Activated naive CD8-positive, alpha-beta T cell (primary cell): ENCODE results near the gene NEURL1B.
A peak's percentile ranks its signal among the peaks of the same experiment; 100 is the strongest.
"Not testable (repeated sequence)": the region's sequence is repeated elsewhere in the genome, so short reads cannot be mapped to it uniquely, and the experiment has no call there.

Source experiments
- H3K27ac Mint-ChIP-seq: one replicate; pipeline ENCODE4 v1.8.0; 2021; ENCODE audit warnings: mixed read lengths
- H3K27me3 Mint-ChIP-seq: one replicate; pipeline ENCODE4 v1.8.0; 2021; ENCODE audit warnings: mixed read lengths
- H3K36me3 Mint-ChIP-seq: one replicate; pipeline ENCODE4 v1.8.0; 2021; ENCODE audit warnings: mixed read lengths
- H3K4me1 Mint-ChIP-seq: one replicate; pipeline ENCODE4 v1.8.0; 2021; ENCODE audit warnings: low read depth, mixed read lengths
- H3K4me3 Mint-ChIP-seq: one replicate; pipeline ENCODE4 v1.8.0; 2021; ENCODE audit warnings: mild to moderate bottlenecking, mixed read lengths
- H3K9me3 Mint-ChIP-seq: one replicate; pipeline ENCODE4 v1.8.0; 2021; ENCODE audit warnings: low read depth, mixed read lengths

The NEURL1B gene

DNA sequence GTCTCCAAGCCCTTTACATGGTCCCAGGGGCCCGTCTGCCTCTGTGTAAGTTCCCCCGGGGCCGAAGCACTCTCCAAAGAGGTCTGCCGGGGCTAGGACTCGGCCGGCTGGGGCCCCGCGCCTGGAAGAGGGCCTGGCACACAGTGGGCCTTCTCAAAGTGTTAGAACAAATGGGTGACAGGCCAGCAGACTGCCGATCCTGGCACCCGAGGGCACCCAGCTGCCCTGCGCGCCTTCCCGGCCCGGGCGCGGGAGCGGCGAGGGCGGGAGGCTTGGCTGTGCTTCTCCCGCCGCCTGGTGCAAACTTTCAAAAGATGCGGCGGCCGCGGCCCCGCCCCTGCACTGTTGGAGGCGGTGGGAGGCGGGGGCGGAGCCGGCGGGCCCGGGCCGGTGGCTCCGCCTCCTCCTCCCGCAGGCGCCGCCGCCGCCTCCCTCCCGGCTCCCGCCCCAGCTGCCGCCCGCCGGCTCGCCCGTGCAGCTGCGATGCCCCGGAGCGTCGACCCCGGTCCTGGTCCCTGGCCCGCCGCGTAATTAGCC, at the start of gene NEURL1B:
TSS of gene NEURL1B (plus strand) at position 442 of the 537 bp plus-strand sequence. CDS start 144 bp downstream, outside the sequence.
- Mint-ChIP-seq H3K9me3 (no peaks in the 10 kb centered on the region), H3K4me3 (peak within 1 kb of the TSS; percentile 65), H3K27me3 (peaks cover 28% of the 10 kb centered on the region), H3K27ac (no peak within 1 kb of the TSS), H3K36me3 (no peaks in the 10 kb centered on the region), H3K4me1 (peaks cover 7% of the 10 kb centered on the region)

GRCh38 chr5:172591636-172592035, 49.4 kb upstream of the NEURL1B start:
- no peaks in the 10 kb centered on the region for H3K36me3 Mint-ChIP-seq
- H3K27ac Mint-ChIP-seq, result no peak overlapping the region
- no peak overlapping the region for H3K4me3 Mint-ChIP-seq
- no peaks in the 10 kb centered on the region for H3K27me3 Mint-ChIP-seq
- H3K9me3 Mint-ChIP-seq, result no peaks in the 10 kb centered on the region
- no peaks in the 10 kb centered on the region for H3K4me1 Mint-ChIP-seq

- Mint-ChIP-seq H3K4me3 (no peak overlapping the region), H3K9me3 (no peaks in the 10 kb centered on the region), H3K27ac (no peak overlapping the region), H3K27me3 (no peaks in the 10 kb centered on the region), H3K4me1 (no peaks in the 10 kb centered on the region), H3K36me3 (no peaks in the 10 kb centered on the region)
Observed at GRCh38 chr5:172592881-172593280, 48.2 kb upstream of the NEURL1B start.

DNA sequence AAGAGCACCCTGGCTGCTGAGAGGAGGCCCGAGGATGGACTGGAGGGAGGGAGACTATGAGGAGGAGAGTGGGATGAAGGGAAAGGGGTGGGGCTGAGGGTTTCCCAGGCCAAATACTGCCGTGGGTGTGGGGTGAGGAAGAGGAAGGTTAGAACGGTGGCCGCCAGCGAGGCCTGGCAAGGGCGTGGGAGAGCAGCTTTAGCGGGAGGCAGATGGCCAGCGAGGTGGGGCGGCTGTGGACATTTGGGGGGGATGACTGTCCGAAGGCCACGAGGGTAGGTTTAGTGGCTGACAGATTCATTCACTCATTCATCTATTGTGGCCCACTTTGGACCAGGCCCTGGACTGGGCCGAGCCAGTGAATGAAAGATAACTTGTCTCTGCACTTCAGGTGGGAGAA, 47.8 kb upstream of the NEURL1B start:
- H3K4me1 Mint-ChIP-seq, result no peaks in the 10 kb centered on the region

DNA sequence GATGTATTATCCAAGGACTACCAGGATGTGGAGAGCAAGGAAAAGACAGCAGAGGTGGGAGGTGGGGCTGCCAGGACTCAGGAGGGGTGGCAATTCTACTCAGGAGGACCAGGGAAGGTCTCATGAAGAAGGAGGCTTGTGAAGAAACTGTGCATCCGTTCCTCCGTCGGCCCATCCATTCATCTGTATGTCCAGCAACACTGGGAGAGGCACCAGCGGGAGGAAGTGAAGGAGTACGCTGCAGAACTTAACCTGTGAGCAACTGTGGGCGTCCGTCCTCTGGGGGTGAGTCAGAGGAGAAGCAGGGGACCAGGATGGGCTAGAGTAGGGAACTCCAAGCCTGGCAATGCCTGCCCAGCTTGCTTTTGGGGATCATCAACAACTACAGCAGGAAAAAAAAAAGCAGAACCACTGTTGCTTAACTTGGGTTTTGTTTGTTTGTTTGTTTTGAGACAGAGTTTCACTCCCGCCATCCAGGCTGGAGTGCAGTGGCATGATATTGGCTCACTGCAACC, 47.3 kb upstream of the NEURL1B start:
- no peaks in the 10 kb centered on the region for H3K36me3 Mint-ChIP-seq
- no peaks in the 10 kb centered on the region for H3K9me3 Mint-ChIP-seq
- H3K4me1 Mint-ChIP-seq, result no peaks in the 10 kb centered on the region
- H3K27ac Mint-ChIP-seq, result no peak overlapping the region
- no peaks in the 10 kb centered on the region for H3K27me3 Mint-ChIP-seq
- no peak overlapping the region for H3K4me3 Mint-ChIP-seq

More for the DNA sequence above, 47.8 kb upstream of the NEURL1B start:
- H3K27ac Mint-ChIP-seq, result no peak overlapping the region
- no peak overlapping the region for H3K4me3 Mint-ChIP-seq
- H3K27me3 Mint-ChIP-seq, result no peaks in the 10 kb centered on the region
- H3K36me3 Mint-ChIP-seq, result no peaks in the 10 kb centered on the region
- H3K9me3 Mint-ChIP-seq, result no peaks in the 10 kb centered on the region

DNA sequence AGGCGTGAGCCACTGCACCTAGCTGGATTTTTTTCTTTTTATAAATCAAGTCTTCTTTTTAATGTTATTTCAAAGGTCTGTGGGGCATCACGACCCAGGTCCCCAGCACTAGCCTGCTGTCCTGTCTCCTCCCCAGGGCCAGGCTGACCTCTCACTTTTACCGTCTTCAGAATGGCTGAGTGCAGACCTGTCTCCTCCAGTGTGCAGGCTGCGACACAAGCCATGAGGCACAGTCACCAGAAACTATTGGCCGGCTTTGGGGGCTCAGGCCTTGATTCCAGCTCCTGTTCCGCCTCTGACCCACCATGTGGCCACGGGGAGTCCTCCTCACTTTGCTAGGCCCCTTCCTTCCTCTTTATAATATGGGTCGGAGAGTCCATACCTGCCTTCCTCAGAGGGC, 46.6 kb upstream of the NEURL1B start:
- H3K4me1 Mint-ChIP-seq, result no peaks in the 10 kb centered on the region
- no peak overlapping the region for H3K27ac Mint-ChIP-seq
- no peak overlapping the region for H3K4me3 Mint-ChIP-seq

GRCh38 chr5:172594867-172595466, 46.1 kb upstream of the NEURL1B start:
- Mint-ChIP-seq H3K4me1 (no peaks in the 10 kb centered on the region), H3K36me3 (no peaks in the 10 kb centered on the region)

More for the DNA sequence above, 46.6 kb upstream of the NEURL1B start:
- Mint-ChIP-seq H3K36me3 (no peaks in the 10 kb centered on the region), H3K27me3 (no peaks in the 10 kb centered on the region), H3K9me3 (no peaks in the 10 kb centered on the region)

DNA sequence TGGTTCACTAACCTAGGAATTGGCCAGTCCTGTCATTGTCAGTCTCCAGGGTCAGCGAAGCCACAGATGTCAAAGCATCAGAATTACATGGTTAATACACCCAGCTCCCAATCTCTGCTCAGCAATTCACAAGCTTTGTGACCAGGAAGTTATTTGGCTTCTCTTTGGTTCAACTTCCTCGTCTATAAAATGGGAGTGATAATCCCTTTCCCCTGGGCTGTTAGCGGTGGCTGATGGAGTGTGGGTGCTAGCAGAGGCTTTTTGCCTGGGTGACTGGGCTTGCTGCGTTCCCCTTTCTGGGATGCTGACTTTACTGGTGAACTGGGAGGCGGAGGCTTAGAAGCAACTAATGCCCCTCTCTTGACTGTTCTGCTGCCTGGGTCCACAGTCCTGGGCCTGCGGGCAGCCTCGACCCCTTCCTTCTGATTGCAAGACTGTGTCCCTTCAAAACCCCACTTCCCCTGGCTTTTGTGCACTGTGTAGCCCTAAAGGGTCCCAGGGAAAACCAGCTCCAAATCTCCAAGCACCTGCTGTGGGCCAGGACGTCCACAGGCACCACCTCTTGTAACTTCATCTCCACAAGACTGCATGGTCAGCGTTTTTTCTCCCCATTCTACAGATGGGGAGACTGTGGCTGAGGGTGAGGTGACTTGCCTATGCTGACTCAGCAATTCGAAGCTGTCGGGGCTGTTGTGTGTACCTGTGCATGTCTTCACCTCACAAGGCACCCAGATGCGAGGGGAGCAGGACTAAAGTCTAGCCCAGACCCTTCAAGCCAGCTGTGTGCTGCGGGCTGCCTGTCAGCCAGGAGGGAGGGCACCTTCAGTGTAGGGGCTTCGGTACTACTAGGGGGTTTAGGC, 45.2 kb upstream of the NEURL1B start:
- Mint-ChIP-seq H3K4me1 (no peaks in the 10 kb centered on the region), H3K27me3 (no peaks in the 10 kb centered on the region), H3K9me3 (no peaks in the 10 kb centered on the region), H3K27ac (no peak overlapping the region), H3K36me3 (no peaks in the 10 kb centered on the region), H3K4me3 (no peak overlapping the region)

More at GRCh38 chr5:172594867-172595466, 46.1 kb upstream of the NEURL1B start:
- H3K4me3 Mint-ChIP-seq, result no peak overlapping the region
- no peaks in the 10 kb centered on the region for H3K9me3 Mint-ChIP-seq
- H3K27me3 Mint-ChIP-seq, result no peaks in the 10 kb centered on the region
- H3K27ac Mint-ChIP-seq, result no peak overlapping the region

GRCh38 chr5:172596638-172597231, 44.3 kb upstream of the NEURL1B start:
- no peaks in the 10 kb centered on the region for H3K27me3 Mint-ChIP-seq
- no peaks in the 10 kb centered on the region for H3K9me3 Mint-ChIP-seq
- no peak overlapping the region for H3K27ac Mint-ChIP-seq
- no peaks in the 10 kb centered on the region for H3K4me1 Mint-ChIP-seq
- H3K36me3 Mint-ChIP-seq, result no peaks in the 10 kb centered on the region
- H3K4me3 Mint-ChIP-seq, result no peak overlapping the region

- no peak overlapping the region for H3K4me3 Mint-ChIP-seq
- no peaks in the 10 kb centered on the region for H3K4me1 Mint-ChIP-seq
- H3K9me3 Mint-ChIP-seq, result no peaks in the 10 kb centered on the region
- H3K36me3 Mint-ChIP-seq, result no peaks in the 10 kb centered on the region
- H3K27me3 Mint-ChIP-seq, result peaks cover 2% of the 10 kb centered on the region
- no peak overlapping the region for H3K27ac Mint-ChIP-seq
Observed at GRCh38 chr5:172597755-172598155, 43.3 kb upstream of the NEURL1B start.

GRCh38 chr5:172598251-172599203, 42.5 kb upstream of the NEURL1B start:
- H3K4me3 Mint-ChIP-seq, result no peak overlapping the region
- no peak overlapping the region for H3K27ac Mint-ChIP-seq
- H3K4me1 Mint-ChIP-seq, result no peaks in the 10 kb centered on the region
- peaks cover 5% of the 10 kb centered on the region for H3K27me3 Mint-ChIP-seq
- no peaks in the 10 kb centered on the region for H3K36me3 Mint-ChIP-seq
- no peaks in the 10 kb centered on the region for H3K9me3 Mint-ChIP-seq

DNA sequence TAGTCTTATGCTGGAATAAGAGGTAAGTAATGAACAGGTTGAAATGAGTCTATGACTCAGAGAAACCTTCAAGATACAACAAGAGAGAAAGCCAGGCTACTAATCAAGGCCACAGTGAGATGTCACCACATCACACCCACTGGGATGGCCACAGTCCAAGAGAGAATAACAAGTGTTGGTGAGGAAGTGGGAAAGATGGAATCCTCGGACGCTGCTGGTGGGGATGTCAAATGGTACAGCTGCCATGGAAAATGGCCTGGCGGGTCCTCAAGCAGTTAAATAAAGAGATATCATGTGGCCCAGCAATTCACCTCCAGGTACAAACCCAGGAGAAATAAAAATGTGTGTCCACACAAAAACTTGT, 41.9 kb upstream of the NEURL1B start:
- H3K9me3 Mint-ChIP-seq, result no peaks in the 10 kb centered on the region
- no peak overlapping the region for H3K4me3 Mint-ChIP-seq
- H3K27ac Mint-ChIP-seq, result no peak overlapping the region
- H3K27me3 Mint-ChIP-seq, result peaks cover 5% of the 10 kb centered on the region
- no peaks in the 10 kb centered on the region for H3K4me1 Mint-ChIP-seq
- H3K36me3 Mint-ChIP-seq, result no peaks in the 10 kb centered on the region

DNA sequence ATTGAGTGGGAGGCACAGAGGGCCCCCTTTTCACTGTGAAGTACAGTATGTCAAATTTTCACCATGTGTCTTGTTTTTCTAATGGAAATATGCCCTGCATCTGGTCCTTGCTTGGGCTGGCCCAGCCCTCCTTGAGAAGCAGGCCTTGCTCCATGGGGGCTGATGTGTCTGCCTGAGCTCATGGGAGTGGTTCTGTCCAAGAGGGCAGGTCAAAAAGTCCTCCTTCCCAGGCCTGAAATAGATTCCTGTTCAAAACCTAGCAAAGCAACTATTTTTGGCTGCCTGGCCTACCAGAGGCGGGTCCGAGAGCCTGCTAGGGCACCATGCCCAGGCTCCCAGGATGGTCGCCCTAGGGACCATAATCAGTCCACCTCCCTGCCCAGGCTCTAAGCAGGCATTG, 40.5 kb upstream of the NEURL1B start:
- no peak overlapping the region for H3K27ac Mint-ChIP-seq
- peaks cover 5% of the 10 kb centered on the region for H3K27me3 Mint-ChIP-seq
- H3K4me1 Mint-ChIP-seq, result no peaks in the 10 kb centered on the region
- no peaks in the 10 kb centered on the region for H3K9me3 Mint-ChIP-seq
- no peak overlapping the region for H3K4me3 Mint-ChIP-seq
- no peaks in the 10 kb centered on the region for H3K36me3 Mint-ChIP-seq

DNA sequence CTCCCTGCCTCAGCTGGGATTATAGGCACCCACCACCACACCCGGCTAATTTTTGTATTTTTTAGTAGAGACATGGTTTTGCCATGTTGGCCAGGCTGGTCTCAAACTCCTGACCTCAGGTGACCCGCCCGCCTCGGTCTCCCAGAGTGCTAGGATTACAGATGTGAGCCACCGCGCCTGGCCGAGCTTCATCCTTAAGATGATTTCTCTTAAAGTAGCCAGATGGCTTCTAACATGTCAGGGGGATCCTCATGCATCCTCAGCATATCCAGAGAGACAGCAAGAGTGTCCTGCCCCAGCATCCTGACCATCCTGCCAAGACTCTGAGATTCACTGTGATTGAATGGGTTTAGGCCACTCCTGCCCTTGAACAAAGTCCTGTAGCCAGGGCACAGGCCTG, 39.5 kb upstream of the NEURL1B start:
- H3K36me3 Mint-ChIP-seq, H3K9me3 Mint-ChIP-seq, H3K27me3 Mint-ChIP-seq, H3K4me3 Mint-ChIP-seq, H3K27ac Mint-ChIP-seq, H3K4me1 Mint-ChIP-seq: not testable (repeated sequence)
